ENCODE data around the gene CTBP2. TPM values are rescaled to one million over a fixed set of nuclear protein-coding genes. Genes with fewer than 3 reads are reported as not detected.
A peak's percentile ranks its signal among the peaks of the same experiment; 100 is the strongest.

CTBP2 gene
- total RNA-seq, result 10 to 100 TPM; 29.4 to 90.0 (median 44.8) TPM

- H3K4me3 ChIP-seq, result peak within 1 kb of the TSS; percentile 84 to 99 (median 95)
- peaks cover 21 to 27% of the 10 kb centered on the region in 2 donors for H3K4me1 ChIP-seq (replicated peaks in 1 of 2)
- H3K27ac ChIP-seq, result peak within 1 kb of the TSS; percentile 91 to 97
- peak; percentile 6 to 39 (median 22) for ATAC-seq (replicated peaks in 6 of 8)
- in situ Hi-C loops (cut with MboI; ENCODE audit: low pct_unique_long_range_greater_than_20kb in 2 of 9, low sequenced_read_pairs in 9 of 9, unreplicated experiment in 9 of 9), result loop anchor here in 1 of 9 experiments (25.0 kb wide), 2 partner anchors 177 to 552 kb away; partner anchors contain the start of gene EDRF1
- 0% methylated on average over 4 to 5 of the region's 103 CpGs; no CpG with 5 or more reads in 8 of the 10 experiments for WGBS, 10 experiments
These were observed at the start of gene CTBP2 for GRCh38 chr10:125159932-125160855. TSS of gene CTBP2 (minus strand) at chr10:125160563.

- Histone ChIP-seq H3K27ac (no peak overlapping the region), H3K4me3 (no peak overlapping the region), H3K4me1 (replicated peaks in 1 of 2) (peaks cover 5 to 14% of the 10 kb centered on the region in 2 donors)
- ATAC-seq (replicated peaks in 6 of 8), result no peak
- in situ Hi-C loops (cut with MboI; ENCODE audit: low pct_unique_long_range_greater_than_20kb in 2 of 9, low sequenced_read_pairs in 9 of 9, unreplicated experiment in 9 of 9), result no loop called here
- WGBS, 10 experiments, result 20 to 80% (median 51%) methylated on average over 1 to 8 of the region's 10 CpGs
These were observed 49.4 kb upstream of the CTBP2 start for GRCh38 chr10:125209591-125210355.

GRCh38 chr10:125208854-125209565 is 48.6 kb upstream of the CTBP2 start:
- H3K4me3 ChIP-seq, result no peak overlapping the region
- in situ Hi-C loops (cut with MboI; ENCODE audit: low pct_unique_long_range_greater_than_20kb in 2 of 9, low sequenced_read_pairs in 9 of 9, unreplicated experiment in 9 of 9), result no loop called here
- H3K27ac ChIP-seq, result no peak overlapping the region
- H3K4me1 ChIP-seq (replicated peaks in 1 of 2), result peaks cover 5 to 11% of the 10 kb centered on the region in 2 donors
- no peak for ATAC-seq (replicated peaks in 6 of 8)
- 0 to 100% (median 50%) methylated on average over 1 to 10 of the region's 23 CpGs; no CpG with 5 or more reads in 1 of the 10 experiments for WGBS, 10 experiments

GRCh38 chr10:125206623-125207022 is 46.3 kb upstream of the CTBP2 start:
- Histone ChIP-seq H3K4me1 (replicated peaks in 1 of 2) (peaks cover 0 to 8% of the 10 kb centered on the region in 2 donors), H3K27ac (no peak overlapping the region), H3K4me3 (no peak overlapping the region)
- ATAC-seq (replicated peaks in 6 of 8), result no peak
- in situ Hi-C loops (cut with MboI; ENCODE audit: low pct_unique_long_range_greater_than_20kb in 2 of 9, low sequenced_read_pairs in 9 of 9, unreplicated experiment in 9 of 9), result no loop called here
- WGBS, 10 experiments, result 56 to 100% (median 96%) methylated on average over 1 to 5 of the region's 5 CpGs; no CpG with 5 or more reads in 3 of the 10 experiments

- peaks cover 0 to 8% of the 10 kb centered on the region in 2 donors for H3K4me1 ChIP-seq (replicated peaks in 1 of 2)
- no peak overlapping the region for H3K4me3 ChIP-seq
- ATAC-seq (replicated peaks in 6 of 8), result no peak
- no peak overlapping the region for H3K27ac ChIP-seq
- WGBS, 10 experiments, result 60% methylated on average over 2 of the region's 2 CpGs; no CpG with 5 or more reads in 9 of the 10 experiments
- in situ Hi-C loops (cut with MboI; ENCODE audit: low pct_unique_long_range_greater_than_20kb in 2 of 9, low sequenced_read_pairs in 9 of 9, unreplicated experiment in 9 of 9), result no loop called here
These were observed 45.1 kb upstream of the CTBP2 start for GRCh38 chr10:125205431-125205830.

GRCh38 chr10:125204400-125204799 is 44.0 kb upstream of the CTBP2 start:
- H3K4me1 ChIP-seq (replicated peaks in 1 of 2), result peaks cover 0 to 1% of the 10 kb centered on the region in 2 donors
- H3K4me3 ChIP-seq, result no peak overlapping the region
- no peak overlapping the region for H3K27ac ChIP-seq
- no peak for ATAC-seq (replicated peaks in 6 of 8)
- 40 to 100% (median 93%) methylated on average over 1 to 4 of the region's 5 CpGs; no CpG with 5 or more reads in 6 of the 10 experiments for WGBS, 10 experiments
- in situ Hi-C loops (cut with MboI; ENCODE audit: low pct_unique_long_range_greater_than_20kb in 2 of 9, low sequenced_read_pairs in 9 of 9, unreplicated experiment in 9 of 9), result no loop called here

- no peak overlapping the region for H3K27ac ChIP-seq
- no peak overlapping the region for H3K4me3 ChIP-seq
- in situ Hi-C loops (cut with MboI; ENCODE audit: low pct_unique_long_range_greater_than_20kb in 2 of 9, low sequenced_read_pairs in 9 of 9, unreplicated experiment in 9 of 9), result no loop called here
- 40 to 100% (median 72%) methylated on average over 1 to 8 of the region's 10 CpGs; no CpG with 5 or more reads in 1 of the 10 experiments for WGBS, 10 experiments
- H3K4me1 ChIP-seq (replicated peaks in 1 of 2), result peaks cover 3 to 4% of the 10 kb centered on the region in 2 donors
- ATAC-seq (replicated peaks in 6 of 8), result no peak
These were observed 42.9 kb upstream of the CTBP2 start for GRCh38 chr10:125203186-125203800.

- WGBS, 10 experiments, result 0 to 100% (median 86%) methylated on average over 1 to 6 of the region's 10 CpGs
- Histone ChIP-seq H3K27ac (no peak overlapping the region), H3K4me3 (no peak overlapping the region), H3K4me1 (replicated peaks in 1 of 2) (peaks cover 3 to 4% of the 10 kb centered on the region in 2 donors)
- in situ Hi-C loops (cut with MboI; ENCODE audit: low pct_unique_long_range_greater_than_20kb in 2 of 9, low sequenced_read_pairs in 9 of 9, unreplicated experiment in 9 of 9), result no loop called here
- no peak for ATAC-seq (replicated peaks in 6 of 8)
These were observed 41.6 kb upstream of the CTBP2 start for GRCh38 chr10:125201791-125202622.

- ATAC-seq (replicated peaks in 6 of 8), result peak in 4 of 8 experiments; percentile 15 to 42 (median 26)
- H3K27ac ChIP-seq, result no peak overlapping the region
- WGBS, 10 experiments, result 59 to 100% (median 61%) methylated on average over 1 to 3 of the region's 5 CpGs; no CpG with 5 or more reads in 5 of the 10 experiments
These were observed 40.8 kb upstream of the CTBP2 start for GRCh38 chr10:125201108-125201524.

GRCh38 chr10:125200396-125200795 is 40.0 kb upstream of the CTBP2 start:
- Histone ChIP-seq H3K27ac (no peak overlapping the region), H3K4me1 (replicated peaks in 1 of 2) (peaks cover 3 to 4% of the 10 kb centered on the region in 2 donors), H3K4me3 (no peak overlapping the region)
- in situ Hi-C loops (cut with MboI; ENCODE audit: low pct_unique_long_range_greater_than_20kb in 2 of 9, low sequenced_read_pairs in 9 of 9, unreplicated experiment in 9 of 9), result no loop called here
- no peak for ATAC-seq (replicated peaks in 6 of 8)
- WGBS, 10 experiments, result 60 to 74% methylated on average over 1 to 3 of the region's 3 CpGs; no CpG with 5 or more reads in 8 of the 10 experiments

More at GRCh38 chr10:125201108-125201524, 40.8 kb upstream of the CTBP2 start:
- no peak overlapping the region for H3K4me3 ChIP-seq
- H3K4me1 ChIP-seq (replicated peaks in 1 of 2), result peaks cover 3 to 4% of the 10 kb centered on the region in 2 donors
- in situ Hi-C loops (cut with MboI; ENCODE audit: low pct_unique_long_range_greater_than_20kb in 2 of 9, low sequenced_read_pairs in 9 of 9, unreplicated experiment in 9 of 9), result no loop called here

GRCh38 chr10:125199270-125199669 is 38.9 kb upstream of the CTBP2 start:
- in situ Hi-C loops (cut with MboI; ENCODE audit: low pct_unique_long_range_greater_than_20kb in 2 of 9, low sequenced_read_pairs in 9 of 9, unreplicated experiment in 9 of 9), result no loop called here
- WGBS, 10 experiments, result 64 to 100% (median 78%) methylated on average over 1 to 2 of the region's 2 CpGs; no CpG with 5 or more reads in 4 of the 10 experiments

More at GRCh38 chr10:125199270-125199669, 38.9 kb upstream of the CTBP2 start:
- Histone ChIP-seq H3K4me1 (replicated peaks in 1 of 2) (peaks cover 3 to 4% of the 10 kb centered on the region in 2 donors), H3K27ac (no peak overlapping the region), H3K4me3 (no peak overlapping the region)
- peak in 1 of 8 experiments; percentile 22 for ATAC-seq (replicated peaks in 6 of 8)
